Psoas muscle (tissue), 8 donors: ENCODE data around the gene MESP2. TPM values are rescaled to one million over a fixed set of nuclear protein-coding genes. Genes with fewer than 3 reads are reported as not detected.

Source experiments
- ATAC-seq, 4 donors: fragments of 200-7000 bp; cut with Tn5 transposase; one replicate each; pipeline ENCODE4 v1.9.1; 2020; ENCODE audit warnings: moderate library complexity in 3 of 4, mild to moderate bottlenecking in 2 of 4
- DNase-seq, 2 donors: peaks; one replicate each; pipeline ENCODE4 v3.0.0-alpha.2; 2020
- H3K27ac ChIP-seq: fragments of 200-600 bp; one replicate; pipeline ENCODE4 v1.8.0; 2022
- H3K27me3 ChIP-seq, 3 donors: fragments of 200-600 bp in 1 of 3; one replicate each; pipeline versions ENCODE4 v1.6.1 to v1.8.0; 2013 to 2022; ENCODE audit warnings: low read length in 2 of 3, mild to moderate bottlenecking in 2 of 3, moderate library complexity in 1 of 3; ENCODE audit not compliant: insufficient read depth in 3 of 3
- H3K36me3 ChIP-seq, 2 donors: fragments of 200-600 bp in 1 of 2; one replicate each; pipeline versions ENCODE4 v1.6.1 to v1.8.0; 2013 to 2022; ENCODE audit warnings: low read depth in 1 of 2, mild to moderate bottlenecking in 1 of 2, moderate library complexity in 1 of 2; ENCODE audit not compliant: insufficient read depth in 1 of 2
- H3K4me1 ChIP-seq: fragments of 200-600 bp; one replicate; pipeline ENCODE4 v1.8.0; 2022
- H3K4me3 ChIP-seq: fragments of 200-600 bp; one replicate; pipeline ENCODE4 v1.8.0; 2022; ENCODE audit warnings: mild to moderate bottlenecking
- H3K9me3 ChIP-seq: fragments of 200-600 bp; one replicate; pipeline ENCODE4 v1.8.0; 2022
- CTCF ChIP-seq: fragments of 200-600 bp; IDR thresholded peaks from one replicate; pipeline ENCODE4 v1.8.0; 2022; ENCODE audit warnings: antibody characterized with exemption
- WGBS, 3 donors: extraction: QIAGEN DNeasy Blood & Tissue Kit; methylation state at CpG; one replicate each; pipeline versions ENCODE4 v1.1.6 to v1.1.7; 2013; 5-methylcytosine and 5-hydroxymethylcytosine counted together
- intact Hi-C, 2 donors: fragments of 100-400 bp; cut with DNase I; formaldehyde crosslinking; loops; one replicate each; pipeline versions ENCODE4 v1.11.0 to v1.14.2; 2022
- polyA plus RNA-seq, 3 donors: library from polyadenylated mRNA; stranded (reverse); fragments of 200-250 nt; gene quantifications; one replicate each; pipeline ENCODE4 v1.2.3, GENCODE V29; 2013
- total RNA-seq, 4 donors: library from RNA; stranded (reverse); fragmentation: NEBNext Ultra II Directional in 2 of 4; extraction: Animal tissue kit (Norgen Biotek cat#: 25700) in 2 of 4; gene quantifications; one replicate each; pipeline versions ENCODE4 v1.2.1 to v1.2.4, GENCODE V29; 2021 to 2023
- donor health status: healthy with polysubstance abuse.
- donor health status: DM: no; HTN: no; CAD: no; lungs with moderate emphysema.
- donor health status: Bipolar disorder and iron deficiency.
- donor health status: healthy.
- donor health status: DM: yes; HTN: yes; CAD: no.
- donor health status: DM: no; HTN: no; CAD: no.
- donor health status: DM: no; HTN: no; CAD: no.
- donor health status: DM: yes; HTN: yes; CAD: no.

Gene MESP2
- total and polyA plus RNA-seq, 7 donors, result 0.17 to 0.38 (median 0.20) TPM; not detected in 4

- Histone ChIP-seq H3K27me3 (peaks cover 0 to 26% (median 0%) of the 10 kb centered on the region in 3 donors), H3K9me3 (no peaks in the 10 kb centered on the region), H3K4me1 (peaks cover 4% of the 10 kb centered on the region), H3K4me3 (no peak overlapping the region), H3K36me3 (no peaks in the 10 kb centered on the region), H3K27ac (no peak overlapping the region)
- WGBS, 3 donors, result 68 to 75% (median 68%) methylated on average over 5 to 7 of the region's 7 CpGs
- ATAC-seq, result peak in 1 of 4 donors; percentile 24
- TF ChIP-seq CTCF, result no peak
- intact Hi-C loops, result no loop called here
- DNase-seq, result no peak
Observed at GRCh38 chr15:89822951-89823711, 47.0 kb downstream of the MESP2 start.

- intact Hi-C loops, result no loop called here
- DNase-seq (no peak), ATAC-seq (no peak)
- no peak overlapping the region for H3K27ac ChIP-seq
- peaks cover 12% of the 10 kb centered on the region for H3K4me1 ChIP-seq
- H3K36me3 ChIP-seq, result no peaks in the 10 kb centered on the region
- H3K27me3 ChIP-seq, result peaks cover 0 to 24% (median 0%) of the 10 kb centered on the region in 3 donors
- 83 to 88% (median 84%) methylated on average over 16 of the region's 16 CpGs for WGBS, 3 donors
- no peaks in the 10 kb centered on the region for H3K9me3 ChIP-seq
- no peak for TF ChIP-seq CTCF
- no peak overlapping the region for H3K4me3 ChIP-seq
Observed at GRCh38 chr15:89823836-89824606, 47.9 kb downstream of the MESP2 start.

GRCh38 chr15:89824607-89824867 is 48.4 kb downstream of the MESP2 start:
- H3K36me3 ChIP-seq, result no peaks in the 10 kb centered on the region
- TF ChIP-seq CTCF, result no peak
- no peaks in the 10 kb centered on the region for H3K9me3 ChIP-seq
- whole genome bisulfite sequencing, 3 donors, result 80 to 83% (median 82%) methylated on average over 6 to 7 of the region's 7 CpGs
- H3K27ac ChIP-seq, result no peak overlapping the region
- no peak overlapping the region for H3K4me3 ChIP-seq
- intact Hi-C loops, result no loop called here
- H3K27me3 ChIP-seq, result peaks cover 0 to 18% (median 0%) of the 10 kb centered on the region in 3 donors
- DNase-seq (no peak), ATAC-seq (no peak)
- H3K4me1 ChIP-seq, result peaks cover 12% of the 10 kb centered on the region

GRCh38 chr15:89825271-89825940 is 49.3 kb downstream of the MESP2 start:
- Histone ChIP-seq H3K27me3 (peaks cover 0 to 18% (median 0%) of the 10 kb centered on the region in 3 donors), H3K4me1 (peaks cover 12% of the 10 kb centered on the region), H3K27ac (no peak overlapping the region), H3K4me3 (no peak overlapping the region), H3K36me3 (no peaks in the 10 kb centered on the region), H3K9me3 (no peaks in the 10 kb centered on the region)
- no peak for TF ChIP-seq CTCF
- DNase-seq (no peak), ATAC-seq (no peak)
- WGBS, 3 donors, result 41 to 61% (median 42%) methylated on average over 10 of the region's 10 CpGs
- intact Hi-C loops, result loop anchor here in 1 of 2 donors (5.0 kb wide), 1 partner anchor 53 kb away; no protein-coding TSS in a partner anchor
